Activated CD8-positive, alpha-beta memory T cell treated with anti-CD3 and anti-CD28 coated beads for 36 hours (primary cell): ENCODE data around the gene ID4. TPM values are rescaled to one million over a fixed set of nuclear protein-coding genes. Genes with fewer than 3 reads are reported as not detected.
"Not testable (repeated sequence)": the region's sequence is repeated elsewhere in the genome, so short reads cannot be mapped to it uniquely, and the experiment has no call there.

Experiments
- CTCF ChIA-PET: fragments of 350-600 bp; sonication (Branson Sonifier 250); formaldehyde crosslinking; loops from one replicate; lab custom pipeline; 2021; ENCODE audit warnings: antibody characterized with exemption; lab: Charles Lee
- POLR2A ChIA-PET: fragments of 350-600 bp; sonication (Branson Sonifier 250); formaldehyde crosslinking; loops from one replicate; lab custom pipeline; 2021; ENCODE audit warnings: antibody characterized with exemption; lab: Charles Lee
- total RNA-seq, 2 experiments: library from RNA; stranded (reverse); gene quantifications; one replicate each; pipeline ENCODE4 v1.2.3, GENCODE V29; 2021

ID4 gene
- total RNA-seq, 2 experiments from 2014 or later: not detected

GRCh38 chr6:19852927-19853326 is 15.8 kb downstream of the ID4 start:
- CTCF ChIA-PET: no interaction called here
- POLR2A ChIA-PET: no interaction called here

- CTCF ChIA-PET, POLR2A ChIA-PET: not testable (repeated sequence)
Observed at GRCh38 chr6:19854421-19855015, 17.3 kb downstream of the ID4 start.

- CTCF ChIA-PET: no interaction called here
- POLR2A ChIA-PET: no interaction called here
Observed at GRCh38 chr6:19855536-19855935, 18.4 kb downstream of the ID4 start.

- POLR2A ChIA-PET: no interaction called here
- CTCF ChIA-PET: no interaction called here
Observed at GRCh38 chr6:19857139-19857538, 20.0 kb downstream of the ID4 start.

- ChIA-PET CTCF (no interaction called here), POLR2A (no interaction called here)
Observed at GRCh38 chr6:19857703-19858102, 20.5 kb downstream of the ID4 start.

GRCh38 chr6:19860235-19860877 is 23.2 kb downstream of the ID4 start:
- POLR2A ChIA-PET: no interaction called here
- CTCF ChIA-PET: no interaction called here

GRCh38 chr6:19864285-19864684 is 27.1 kb downstream of the ID4 start:
- ChIA-PET POLR2A (no interaction called here), CTCF (no interaction called here)

- POLR2A ChIA-PET: no interaction called here
- CTCF ChIA-PET: no interaction called here
Observed at GRCh38 chr6:19865178-19865577, 28.0 kb downstream of the ID4 start.

- ChIA-PET CTCF (no interaction called here), POLR2A (no interaction called here)
Observed at GRCh38 chr6:19866173-19866984, 29.2 kb downstream of the ID4 start.

- ChIA-PET POLR2A (no interaction called here), CTCF (no interaction called here)
Observed at GRCh38 chr6:19866985-19867627, 29.9 kb downstream of the ID4 start.

- ChIA-PET POLR2A (no interaction called here), CTCF (no interaction called here)
Observed at GRCh38 chr6:19869464-19869863, 32.3 kb downstream of the ID4 start.

- ChIA-PET POLR2A (interaction anchor here (0.7 kb wide), 1 partner anchor 140 kb away, joined by 7 read pairs; no protein-coding TSS in a partner anchor), CTCF (no interaction called here)
Observed at GRCh38 chr6:19870322-19870721, 33.2 kb downstream of the ID4 start.

- CTCF ChIA-PET: no interaction called here
- POLR2A ChIA-PET: no interaction called here
Observed at GRCh38 chr6:19873031-19873430, 35.9 kb downstream of the ID4 start.

- CTCF ChIA-PET: no interaction called here
- POLR2A ChIA-PET: no interaction called here
Observed at GRCh38 chr6:19876672-19877071, 39.5 kb downstream of the ID4 start.

- ChIA-PET CTCF (no interaction called here), POLR2A (no interaction called here)
Observed at GRCh38 chr6:19879663-19880062, 42.5 kb downstream of the ID4 start.

- CTCF ChIA-PET: no interaction called here
Observed at GRCh38 chr6:19880066-19880465, 42.9 kb downstream of the ID4 start.

GRCh38 chr6:19891451-19891850 is 54.3 kb downstream of the ID4 start:
- CTCF ChIA-PET: no interaction called here
- POLR2A ChIA-PET: no interaction called here

More at GRCh38 chr6:19880066-19880465, 42.9 kb downstream of the ID4 start:
- POLR2A ChIA-PET: no interaction called here
